ENCODE data around the gene CLUH.
A peak's percentile ranks its signal among the peaks of the same experiment; 100 is the strongest.

Gene CLUH

GRCh38 chr17:2711608-2712299 lies at the start of gene CLUH:
Gene CLUH (minus strand): TSS chr17:2711764. CDS start chr17:2711661, 103 bp downstream.
- peak; percentile 88 to 98 (median 95) for DNase-seq
- intact Hi-C loops (cut with DNase I): loop anchor here (10.0 kb wide), 1 partner anchor 117 kb away; the partner anchor contains the start of gene PAFAH1B1

GRCh38 chr17:2758870-2759269 lies 47.3 kb upstream of the CLUH start:
- DNase-seq: no peak
- intact Hi-C loops (cut with DNase I): no loop called here

- DNase-seq: no peak
- intact Hi-C loops (cut with DNase I): no loop called here
Observed at GRCh38 chr17:2755891-2756724, 44.5 kb upstream of the CLUH start.

- DNase-seq: no peak
- intact Hi-C loops (cut with DNase I): no loop called here
Observed at GRCh38 chr17:2751491-2751890, 39.9 kb upstream of the CLUH start.

- intact Hi-C loops (cut with DNase I): no loop called here
- no peak for DNase-seq
Observed at GRCh38 chr17:2750721-2751120, 39.2 kb upstream of the CLUH start.

- peak in 40 of 42 donors; percentile 9 to 83 (median 63) for DNase-seq
- intact Hi-C loops (cut with DNase I): no loop called here
Observed at GRCh38 chr17:2749784-2750181, 38.2 kb upstream of the CLUH start.

- intact Hi-C loops (cut with DNase I): no loop called here
- peak in 20 of 42 donors; percentile 4 to 54 (median 32) for DNase-seq
Observed at GRCh38 chr17:2749058-2749783, 37.7 kb upstream of the CLUH start, which contains the start of gene CCDC92B. Gene CCDC92B (minus strand): TSS chr17:2749652. CDS start chr17:2735145, 14,507 bp downstream.

- intact Hi-C loops (cut with DNase I): no loop called here
- peak in 19 of 42 donors; percentile 12 to 66 (median 35) for DNase-seq
Observed at GRCh38 chr17:2745317-2746037, 33.9 kb upstream of the CLUH start.

- no peak for DNase-seq
Observed at GRCh38 chr17:2737693-2738092, 26.1 kb upstream of the CLUH start.

GRCh38 chr17:2736956-2737355 lies 25.4 kb upstream of the CLUH start:
- no peak for DNase-seq
- intact Hi-C loops (cut with DNase I): no loop called here

More at GRCh38 chr17:2737693-2738092, 26.1 kb upstream of the CLUH start:
- intact Hi-C loops (cut with DNase I): no loop called here

- no peak for DNase-seq
- intact Hi-C loops (cut with DNase I): no loop called here
Observed at GRCh38 chr17:2735896-2736295, 24.3 kb upstream of the CLUH start.

- intact Hi-C loops (cut with DNase I): no loop called here
- peak in 3 of 42 donors; percentile 36 to 55 (median 37) for DNase-seq
Observed at GRCh38 chr17:2734939-2735338, 23.4 kb upstream of the CLUH start.

- intact Hi-C loops (cut with DNase I): no loop called here
- DNase-seq: no peak
Observed at GRCh38 chr17:2731807-2732206, 20.2 kb upstream of the CLUH start.

GRCh38 chr17:2730764-2731353 lies 19.3 kb upstream of the CLUH start:
- intact Hi-C loops (cut with DNase I): no loop called here
- DNase-seq: no peak

- intact Hi-C loops (cut with DNase I): no loop called here
- DNase-seq: peak in 6 of 42 donors; percentile 12 to 40 (median 31)
Observed at GRCh38 chr17:2724784-2725164, 13.2 kb upstream of the CLUH start.

GRCh38 chr17:2723997-2724783 lies 12.6 kb upstream of the CLUH start:
- no peak for DNase-seq
- intact Hi-C loops (cut with DNase I): no loop called here

- intact Hi-C loops (cut with DNase I): no loop called here
- DNase-seq: no peak
Observed at GRCh38 chr17:2723505-2723996, 12.0 kb upstream of the CLUH start.

- intact Hi-C loops (cut with DNase I): no loop called here
- no peak for DNase-seq
Observed at GRCh38 chr17:2722611-2723010, 11.0 kb upstream of the CLUH start.

Data from head of caudate nucleus (tissue), 42 donors.